Panc1 (cell line): ENCODE data around the gene MACROD2.

Experiments used
- CTCF ChIP-seq: fragments of 450-650 bp; IDR thresholded peaks from 2 replicates; pipeline ENCODE4 v1.5.1; 2017; ENCODE audit warnings: mild to moderate bottlenecking
- POLR2AphosphoS5 ChIP-seq: IDR thresholded peaks from 2 replicates; pipeline ENCODE4 v1.6.1; 2012; ENCODE audit warnings: mild to moderate bottlenecking, low read depth, low read length, moderate library complexity
- REST ChIP-seq, 2 experiments: IDR thresholded peaks; 2 replicates each; pipeline ENCODE4 v1.6.1; 2011 to 2012; ENCODE audit warnings: low read depth in 2 of 2, control low read depth in 1 of 2, low read length in 1 of 2, mild to moderate bottlenecking in 1 of 2, moderate library complexity in 1 of 2; ENCODE audit not compliant: insufficient read depth in 1 of 2

GRCh38 chr20:15061061-15061430 is 1065.7 kb downstream of the MACROD2 start:
- TF ChIP-seq CTCF (no peak), REST (IDR thresholded peaks at IDR 0.05; ENCODE audit: insufficient read depth in 1 of 2, low read depth in 2 of 2, low read length in 1 of 2) (no peak), POLR2AphosphoS5 (no peak)
